Sigmoid colon (tissue), 7 donors: ENCODE data around the gene WWC2. TPM values are rescaled to one million over a fixed set of nuclear protein-coding genes. Genes with fewer than 3 reads are reported as not detected.

Source experiments
- DNase-seq: peaks from one replicate; pipeline ENCODE4 v3.0.0-alpha.2; 2019
- H3K27ac ChIP-seq, 4 donors: fragments of 200-600 bp; sonication (generic); one replicate each; pipeline ENCODE4 v1.5.1; 2016 to 2019; ENCODE audit warnings: mild to moderate bottlenecking in 1 of 4
- H3K27me3 ChIP-seq, 3 donors: fragments of 200-600 bp; sonication (generic); one replicate each; pipeline ENCODE4 v1.5.1; 2019; ENCODE audit warnings: mild to moderate bottlenecking in 1 of 3
- H3K36me3 ChIP-seq, 4 donors: fragments of 200-600 bp; sonication (generic); one replicate each; pipeline ENCODE4 v1.5.1; 2016 to 2019
- H3K4me1 ChIP-seq, 4 donors: fragments of 200-600 bp; sonication (generic); one replicate each; pipeline ENCODE4 v1.5.1; 2017 to 2019
- H3K4me3 ChIP-seq, 4 donors: fragments of 200-600 bp; sonication (generic); one replicate each; pipeline ENCODE4 v1.5.1; 2017 to 2019; ENCODE audit warnings: mild to moderate bottlenecking in 2 of 4, moderate library complexity in 1 of 4
- H3K9me3 ChIP-seq, 4 donors: fragments of 200-600 bp in 3 of 4; sonication (generic) in 3 of 4; one replicate each; pipeline versions ENCODE4 v1.5.1 to v1.6.1; 2013 to 2019
- EP300 ChIP-seq, 4 donors: sonication (generic); formaldehyde crosslinking; IDR thresholded peaks; one replicate each; pipeline ENCODE4 v1.6.1; 2017; ENCODE audit warnings: antibody characterized with exemption in 4 of 4
- POLR2A ChIP-seq, 2 donors: fragments of 450-650 bp; IDR thresholded peaks; one replicate each; pipeline ENCODE4 v1.6.1; 2016; ENCODE audit warnings: antibody characterized with exemption in 2 of 2, mild to moderate bottlenecking in 2 of 2, moderate library complexity in 2 of 2
- POLR2AphosphoS5 ChIP-seq, 4 donors: sonication (generic); formaldehyde crosslinking; IDR thresholded peaks; one replicate each; pipeline ENCODE4 v1.6.1; 2017; ENCODE audit warnings: antibody characterized with exemption in 4 of 4
- WGBS, 2 donors: extraction: QIAGEN DNeasy Blood & Tissue Kit; methylation state at CpG; one replicate each; pipeline ENCODE4 v1.1.7; 2013; 5-methylcytosine and 5-hydroxymethylcytosine counted together
- intact Hi-C: fragments of 100-400 bp; cut with DNase I; formaldehyde crosslinking; loops from one replicate; pipeline ENCODE4 v1.15.1; 2023
- polyA plus RNA-seq, 3 donors: library from polyadenylated mRNA; stranded (reverse); fragments of 200-250 nt; gene quantifications; one replicate each; pipeline ENCODE4 v1.2.3, GENCODE V29; 2013
- total RNA-seq, 4 donors: library from RNA; depleted of rRNA; stranded (reverse); fragments of >200 nt; gene quantifications; one replicate each; pipeline ENCODE4 v1.1.0, GENCODE V29; 2016
- TF ChIP-seq, protein P1 (sequence below), 4 experiments: fragments of 450-650 bp in 3 of 4; fragments of 200-600 bp in 1 of 4; IDR thresholded peaks; one replicate each; pipeline ENCODE4 v1.5.1; 2016 to 2019; ENCODE audit warnings: antibody characterized with exemption in 4 of 4, mild to moderate bottlenecking in 3 of 4, moderate library complexity in 2 of 4
- donor health status: healthy with polysubstance abuse.
- donor health status: Bipolar disorder and iron deficiency.
- donor health status: healthy.

The WWC2 gene
- total and polyA plus RNA-seq, 7 donors, result 1.2 to 53.5 (median 27.0) TPM

- DNase-seq, result no peak
- no peak overlapping the region for H3K27ac ChIP-seq
- H3K4me3 ChIP-seq, result no peak overlapping the region
- TF ChIP-seq POLR2AphosphoS5 (IDR thresholded peaks at IDR 0.05), result no peak
- intact Hi-C loops, result loop anchor here (5.0 kb wide), 1 partner anchor 47 kb away; no protein-coding TSS in a partner anchor
- H3K36me3 ChIP-seq, result no peaks in the 10 kb centered on the region
- 22 to 61% methylated on average over 1 of the region's 1 CpG for WGBS, 2 donors
- H3K9me3 ChIP-seq, result no peaks in the 10 kb centered on the region
- H3K27me3 ChIP-seq, result no peaks in the 10 kb centered on the region
- H3K4me1 ChIP-seq, result peaks cover 0 to 10% (median under 1%) of the 10 kb centered on the region in 4 donors
These were observed 3.9 kb upstream of the WWC2 start for GRCh38 chr4:183095199-183095512.

DNA sequence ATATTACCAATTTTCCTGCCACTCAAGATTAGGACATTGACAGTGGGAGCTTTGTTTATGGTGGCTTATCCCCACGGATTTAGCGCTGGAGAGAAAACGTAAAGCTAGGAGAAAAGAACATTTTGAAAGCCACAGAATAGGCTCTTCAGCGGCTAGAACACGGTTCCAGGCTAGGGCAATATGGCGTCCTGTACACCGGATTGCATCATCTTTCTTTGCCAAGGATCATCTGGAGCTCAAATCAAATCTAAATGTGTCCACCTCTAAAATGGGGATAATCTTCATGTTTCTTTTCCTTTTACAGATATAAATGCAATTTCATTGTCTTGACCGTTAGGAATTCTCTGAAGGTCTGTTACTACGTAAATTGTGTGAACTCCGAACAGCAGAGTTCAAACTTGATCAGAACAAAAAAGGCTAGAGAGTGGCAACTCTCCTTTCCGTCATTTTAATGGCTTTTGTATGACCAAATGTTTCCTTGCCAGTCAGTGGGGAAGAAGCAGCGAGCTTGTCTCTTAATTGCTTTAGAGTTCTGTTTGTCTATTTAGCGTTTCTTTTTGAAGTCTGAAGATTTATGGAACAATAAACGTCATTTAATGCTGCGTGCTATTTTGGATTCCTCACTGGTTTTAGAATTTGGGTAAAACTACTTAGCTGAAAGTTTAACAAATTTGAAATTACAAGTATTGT is 2.6 kb upstream of the WWC2 start:
- Histone ChIP-seq H3K36me3 (no peaks in the 10 kb centered on the region), H3K27me3 (no peaks in the 10 kb centered on the region), H3K4me3 (no peak overlapping the region), H3K4me1 (peaks cover 0 to 22% (median 12%) of the 10 kb centered on the region in 4 donors), H3K27ac (no peak overlapping the region), H3K9me3 (no peaks in the 10 kb centered on the region)
- 44 to 72% methylated on average over 15 of the region's 15 CpGs for WGBS, 2 donors
- no peak for TF ChIP-seq POLR2AphosphoS5 (IDR thresholded peaks at IDR 0.05)
- no peak for TF ChIP-seq POLR2A (IDR thresholded peaks at IDR 0.05)
- TF ChIP-seq, protein P1, sequence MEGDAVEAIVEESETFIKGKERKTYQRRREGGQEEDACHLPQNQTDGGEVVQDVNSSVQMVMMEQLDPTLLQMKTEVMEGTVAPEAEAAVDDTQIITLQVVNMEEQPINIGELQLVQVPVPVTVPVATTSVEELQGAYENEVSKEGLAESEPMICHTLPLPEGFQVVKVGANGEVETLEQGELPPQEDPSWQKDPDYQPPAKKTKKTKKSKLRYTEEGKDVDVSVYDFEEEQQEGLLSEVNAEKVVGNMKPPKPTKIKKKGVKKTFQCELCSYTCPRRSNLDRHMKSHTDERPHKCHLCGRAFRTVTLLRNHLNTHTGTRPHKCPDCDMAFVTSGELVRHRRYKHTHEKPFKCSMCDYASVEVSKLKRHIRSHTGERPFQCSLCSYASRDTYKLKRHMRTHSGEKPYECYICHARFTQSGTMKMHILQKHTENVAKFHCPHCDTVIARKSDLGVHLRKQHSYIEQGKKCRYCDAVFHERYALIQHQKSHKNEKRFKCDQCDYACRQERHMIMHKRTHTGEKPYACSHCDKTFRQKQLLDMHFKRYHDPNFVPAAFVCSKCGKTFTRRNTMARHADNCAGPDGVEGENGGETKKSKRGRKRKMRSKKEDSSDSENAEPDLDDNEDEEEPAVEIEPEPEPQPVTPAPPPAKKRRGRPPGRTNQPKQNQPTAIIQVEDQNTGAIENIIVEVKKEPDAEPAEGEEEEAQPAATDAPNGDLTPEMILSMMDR (IDR thresholded peaks at IDR 0.05), result no peak
- no peak for TF ChIP-seq EP300 (IDR thresholded peaks at IDR 0.05)
- no peak for DNase-seq
- intact Hi-C loops, result loop anchor here (5.0 kb wide), 1 partner anchor 46 kb away; no protein-coding TSS in a partner anchor

DNA sequence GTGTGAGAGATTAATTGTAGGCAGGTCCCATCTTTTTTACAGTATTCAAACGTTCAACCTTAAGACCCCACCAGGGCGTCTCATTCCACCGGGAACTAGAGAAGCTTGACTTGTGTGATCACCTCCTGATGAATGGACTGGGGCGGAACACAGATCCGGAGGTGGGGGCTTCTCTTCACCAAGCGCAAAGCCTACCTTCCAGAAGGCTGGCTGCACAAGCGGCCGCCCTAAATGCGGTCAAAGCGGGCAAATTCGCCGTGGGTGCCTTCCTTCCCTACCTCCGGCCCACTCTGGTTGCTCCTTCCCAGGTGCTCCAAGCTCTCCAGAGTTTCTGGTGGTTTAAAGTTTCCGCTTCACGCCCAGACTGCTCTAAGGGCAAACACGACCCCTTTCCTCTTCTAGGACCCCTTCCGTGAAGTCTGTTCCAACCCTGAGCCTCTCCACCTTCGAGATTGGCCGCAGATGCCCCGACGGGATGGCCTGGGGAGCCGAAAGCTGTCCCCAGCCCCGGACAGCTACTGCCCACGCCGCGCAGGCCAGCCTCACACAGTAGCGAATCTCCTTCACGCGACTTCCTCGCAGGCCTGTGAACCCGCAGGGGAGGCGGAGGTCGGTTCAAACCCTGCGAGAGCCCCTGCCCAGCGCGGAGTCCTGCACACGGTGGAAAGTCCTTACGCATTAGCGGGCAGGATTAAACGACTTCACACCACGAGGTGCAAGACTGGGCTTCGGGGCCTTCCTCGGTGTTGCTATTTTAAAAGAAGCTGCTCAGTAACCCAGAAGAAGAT is 1.6 kb upstream of the WWC2 start:
- peak overlapping the region; percentile 71 to 95 (median 76) for H3K4me3 ChIP-seq
- H3K27ac ChIP-seq, result peak overlapping the region; percentile 89 to 99 (median 97)
- H3K4me1 ChIP-seq, result peaks cover 0 to 32% (median 21%) of the 10 kb centered on the region in 4 donors
- no peaks in the 10 kb centered on the region for H3K36me3 ChIP-seq
- intact Hi-C loops, result loop anchor here (5.0 kb wide), 1 partner anchor 45 kb away; no protein-coding TSS in a partner anchor
- WGBS, 2 donors, result 29 to 36% methylated on average over 43 of the region's 43 CpGs
- no peaks in the 10 kb centered on the region for H3K9me3 ChIP-seq
- no peak for TF ChIP-seq POLR2A (IDR thresholded peaks at IDR 0.05)
- no peak for TF ChIP-seq POLR2AphosphoS5 (IDR thresholded peaks at IDR 0.05)
- TF ChIP-seq, protein P1 (IDR thresholded peaks at IDR 0.05), result no peak
- no peak for TF ChIP-seq EP300 (IDR thresholded peaks at IDR 0.05)
- no peaks in the 10 kb centered on the region for H3K27me3 ChIP-seq
- no peak for DNase-seq

- Histone ChIP-seq H3K4me3 (peak overlapping the region; percentile 71 to 95 (median 76)), H3K36me3 (no peaks in the 10 kb centered on the region), H3K4me1 (peaks cover 0 to 34% (median 21%) of the 10 kb centered on the region in 4 donors), H3K27ac (peak overlapping the region; percentile 89 to 99 (median 97)), H3K9me3 (no peaks in the 10 kb centered on the region), H3K27me3 (no peaks in the 10 kb centered on the region)
- TF ChIP-seq POLR2A (IDR thresholded peaks at IDR 0.05) (no peak), EP300 (IDR thresholded peaks at IDR 0.05) (no peak), POLR2AphosphoS5 (IDR thresholded peaks at IDR 0.05) (no peak)
- TF ChIP-seq, protein P1 (IDR thresholded peaks at IDR 0.05), result no peak
- DNase-seq, result peak; percentile 79
- intact Hi-C loops, result loop anchor here (5.0 kb wide), 1 partner anchor 44 kb away; no protein-coding TSS in a partner anchor
- WGBS, 2 donors, result 1 to 2% methylated on average over 79 of the region's 79 CpGs
These were observed 886 bp upstream of the WWC2 start for GRCh38 chr4:183098019-183098722.
